ENCODE data around the gene SPDYE16. TPM values are rescaled to one million over a fixed set of nuclear protein-coding genes. Genes with fewer than 3 reads are reported as not detected.
"Not testable (repeated sequence)": the region's sequence is repeated elsewhere in the genome, so short reads cannot be mapped to it uniquely, and the experiment has no call there.

SPDYE16 gene
- total RNA-seq, 1 donor = under 0.01 TPM

DNA sequence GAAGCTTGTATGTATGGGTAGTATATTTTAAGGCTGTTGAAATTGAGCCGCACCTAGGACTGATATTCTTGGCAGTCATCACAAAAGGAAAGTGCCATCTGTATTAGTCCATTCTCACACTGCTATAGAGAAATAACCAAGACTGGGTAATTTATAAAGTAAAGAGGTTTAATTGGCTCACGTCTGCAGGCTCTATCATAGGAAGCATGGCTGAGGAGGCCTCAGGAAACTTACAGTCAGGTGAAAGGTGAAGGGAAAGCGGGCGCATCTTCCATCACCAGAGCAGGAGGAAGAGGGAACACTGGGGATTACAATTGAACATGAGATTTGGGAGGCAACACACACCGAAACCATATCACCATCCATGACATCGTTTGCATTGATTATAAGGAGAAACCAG, 8.9 kb upstream of the SPDYE16 start:
- DNase-seq (ENCODE audit: low read depth in 2 of 3, low spot score in 2 of 3) = not testable (repeated sequence)

DNA sequence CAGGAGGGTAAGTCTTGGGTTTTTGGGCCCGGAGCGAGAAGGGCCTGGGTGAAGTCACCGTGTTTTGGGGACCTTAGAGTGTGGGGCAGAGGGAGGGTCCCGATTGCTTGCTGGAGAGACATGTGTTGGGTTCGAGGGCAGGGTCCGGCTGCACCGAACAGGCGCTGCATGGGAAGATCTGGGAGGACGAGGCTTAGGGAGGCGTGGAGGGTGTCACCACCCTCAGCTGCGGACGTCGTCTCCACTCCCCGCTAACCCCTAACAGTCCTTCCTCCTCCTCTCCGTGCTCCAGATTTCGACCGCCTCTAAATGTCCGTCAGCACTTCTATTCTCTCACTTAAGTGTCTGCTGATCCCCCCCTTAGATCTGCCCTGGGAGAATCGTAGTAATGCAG, 6.8 kb upstream of the SPDYE16 start:
- not testable (repeated sequence) for DNase-seq (ENCODE audit: low read depth in 2 of 3, low spot score in 2 of 3)

DNA sequence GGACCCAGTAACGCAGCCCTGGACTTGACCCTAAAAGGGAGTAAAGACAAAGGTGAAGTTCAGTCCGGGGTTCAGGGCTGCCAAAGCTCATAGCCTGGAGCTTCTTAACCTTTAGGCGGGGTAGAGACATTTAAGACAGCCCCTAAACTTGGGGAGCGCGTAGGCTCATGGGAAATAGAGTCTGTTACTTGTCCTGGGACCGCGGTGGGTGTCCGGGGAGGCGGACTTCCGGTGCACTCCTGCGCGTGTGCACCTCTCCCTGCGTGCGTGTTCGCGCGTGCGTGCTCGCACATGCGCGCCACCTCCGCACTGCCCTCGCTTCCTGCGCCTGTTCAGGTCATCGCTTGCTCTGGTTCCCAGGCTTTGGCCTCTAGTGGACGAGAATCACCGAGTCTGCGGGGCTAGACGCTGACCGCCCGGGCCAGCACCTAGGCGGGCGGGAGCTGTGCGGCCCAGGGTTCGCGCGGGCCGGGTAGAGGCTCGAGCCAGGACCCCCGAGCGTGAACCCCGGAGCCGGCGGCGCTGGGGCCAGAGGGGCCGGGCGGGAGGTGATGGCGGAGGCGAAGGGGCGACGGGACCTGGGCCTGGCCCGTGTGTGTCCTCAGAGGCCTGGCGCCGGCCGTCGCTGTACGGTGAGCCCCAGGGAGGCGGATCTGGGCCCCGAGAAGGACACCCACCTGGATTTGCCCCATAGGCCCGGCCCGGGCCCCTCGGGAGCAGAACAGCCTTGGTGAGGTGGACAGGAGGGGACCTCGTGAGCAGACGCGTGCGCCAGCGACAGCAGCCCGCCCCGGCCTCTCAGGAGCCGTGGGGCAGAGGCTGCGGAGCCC, 6.1 kb upstream of the SPDYE16 start:
- peak; percentile 33 to 89 (median 84) for DNase-seq (ENCODE audit: low read depth in 2 of 3, low spot score in 2 of 3)

DNA sequence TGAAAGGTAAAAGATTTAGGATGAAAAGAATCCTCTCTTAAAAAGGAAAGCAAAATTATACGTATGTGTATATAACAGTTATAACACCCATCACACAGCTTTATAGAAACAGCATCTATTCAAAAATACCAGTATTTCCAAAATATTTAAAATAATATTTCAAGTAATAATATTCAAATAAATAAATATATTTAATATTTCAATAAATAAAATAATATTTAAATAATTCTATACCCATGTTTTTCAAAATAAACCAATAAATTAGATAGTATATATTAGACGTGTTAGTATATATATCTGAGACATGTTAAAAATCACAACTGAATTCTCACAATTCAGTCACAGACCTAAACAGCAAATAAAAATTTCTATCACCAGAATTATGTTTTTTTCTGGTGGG, 11.5 kb downstream of the SPDYE16 start:
- not testable (repeated sequence) for DNase-seq (ENCODE audit: low read depth in 2 of 3, low spot score in 2 of 3)

DNA sequence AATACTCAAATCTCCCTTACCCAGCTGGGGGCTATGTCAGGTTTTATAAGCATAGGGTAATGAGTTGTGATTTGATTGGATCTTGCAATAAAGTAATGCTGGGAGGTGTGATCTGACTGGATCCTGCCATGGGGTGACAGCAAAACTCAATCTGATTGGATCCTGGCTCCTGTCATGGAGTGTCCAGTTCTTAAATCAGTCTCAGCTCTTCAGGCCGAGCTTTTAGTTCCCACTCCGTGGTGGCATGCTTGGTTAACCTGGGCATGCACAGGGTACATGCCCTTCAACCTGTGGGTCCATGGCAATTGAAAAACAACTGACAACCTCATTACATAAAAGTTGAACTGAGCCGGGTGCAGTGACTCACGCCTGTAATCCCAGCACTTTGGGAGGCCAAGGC, 16.9 kb downstream of the SPDYE16 start:
- DNase-seq (ENCODE audit: low read depth in 2 of 3, low spot score in 2 of 3) = not testable (repeated sequence)

DNA sequence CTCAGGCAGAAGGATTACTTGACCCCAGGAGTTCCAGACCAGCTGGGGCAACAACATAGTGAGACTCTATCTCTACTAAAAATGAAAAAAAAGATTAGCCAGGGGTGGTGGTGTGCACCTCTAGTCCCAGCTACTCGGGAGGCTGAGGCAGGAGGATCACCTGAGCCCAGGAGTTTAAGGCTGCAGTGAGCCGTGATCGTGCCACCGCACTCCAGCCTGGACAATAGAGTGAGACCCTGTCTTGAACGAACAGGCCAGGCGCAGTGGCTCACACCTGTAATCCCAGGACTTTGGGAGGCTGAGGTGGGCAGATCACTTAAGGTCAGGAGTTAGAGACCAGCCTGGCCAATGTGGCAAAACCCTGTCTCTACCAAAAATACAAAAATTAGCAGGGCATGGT, 26.2 kb downstream of the SPDYE16 start:
- DNase-seq (ENCODE audit: low read depth in 2 of 3, low spot score in 2 of 3) = not testable (repeated sequence)

DNA sequence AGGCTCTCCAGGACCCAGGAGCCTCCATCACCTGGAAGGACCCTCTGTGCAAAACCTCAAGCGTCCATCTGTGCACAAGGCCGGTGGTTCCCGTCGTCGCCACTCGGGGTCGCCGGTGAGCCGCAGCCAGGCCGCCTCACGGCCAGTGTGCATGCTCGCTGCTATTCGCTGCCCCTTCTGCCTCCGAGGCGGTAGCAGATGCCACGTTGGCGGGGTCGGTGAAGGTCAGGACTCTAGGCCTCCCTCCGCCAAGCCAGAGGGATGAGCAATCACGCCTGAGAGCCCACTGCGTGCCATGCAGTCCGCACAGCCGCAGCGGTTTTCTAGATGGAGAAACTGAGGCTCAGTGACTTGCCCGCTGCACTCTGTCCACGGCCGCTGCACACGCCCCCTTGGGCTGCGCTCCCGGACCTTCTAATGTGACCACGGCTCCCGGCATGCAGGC, 27.1 kb downstream of the SPDYE16 start:
- peak in 1 of 3 donors; percentile 22 for DNase-seq (ENCODE audit: low read depth in 2 of 3, low spot score in 2 of 3)

DNA sequence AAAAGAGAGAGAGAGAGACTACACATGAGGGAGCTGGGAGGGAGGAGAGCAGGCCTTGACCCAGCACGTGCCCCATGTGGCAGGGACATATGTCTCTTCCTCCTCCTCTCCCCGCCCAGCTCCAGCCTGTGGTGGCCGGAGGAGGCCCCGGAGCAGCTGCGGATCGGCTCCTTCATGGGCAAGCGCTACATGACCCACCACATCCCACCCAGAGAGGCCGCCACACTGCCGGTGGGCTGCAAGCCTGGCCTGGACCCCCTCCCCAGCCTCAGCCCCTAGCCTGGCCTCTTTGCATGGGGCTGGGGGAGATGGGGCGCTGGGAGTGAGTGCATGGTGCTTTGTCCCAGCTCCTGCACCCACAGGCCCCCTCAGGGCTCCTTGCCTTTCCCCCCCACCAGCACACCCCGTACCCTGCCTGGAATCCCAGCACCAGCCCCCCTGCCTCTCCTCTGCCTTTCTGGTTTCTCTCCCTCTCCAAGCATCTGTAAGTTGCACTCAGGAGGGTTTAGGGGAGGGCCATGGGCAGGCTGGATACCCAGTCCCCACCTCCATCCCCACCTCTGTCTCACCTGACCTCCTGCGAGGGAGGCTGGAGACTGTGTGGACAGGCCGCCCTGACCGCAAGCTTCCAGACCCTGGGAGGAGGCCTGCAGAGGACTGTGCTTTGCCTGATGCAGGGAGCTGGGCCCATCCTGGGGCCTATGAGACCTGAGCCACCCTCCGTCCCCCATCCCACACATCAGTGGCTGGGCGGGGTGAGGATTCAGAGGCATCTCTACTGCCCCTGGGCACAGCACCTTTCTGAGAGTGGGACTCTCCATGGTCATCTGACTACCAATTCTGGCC, 27.9 kb downstream of the SPDYE16 start:
- DNase-seq (ENCODE audit: low read depth in 2 of 3, low spot score in 2 of 3) = no peak

DNA sequence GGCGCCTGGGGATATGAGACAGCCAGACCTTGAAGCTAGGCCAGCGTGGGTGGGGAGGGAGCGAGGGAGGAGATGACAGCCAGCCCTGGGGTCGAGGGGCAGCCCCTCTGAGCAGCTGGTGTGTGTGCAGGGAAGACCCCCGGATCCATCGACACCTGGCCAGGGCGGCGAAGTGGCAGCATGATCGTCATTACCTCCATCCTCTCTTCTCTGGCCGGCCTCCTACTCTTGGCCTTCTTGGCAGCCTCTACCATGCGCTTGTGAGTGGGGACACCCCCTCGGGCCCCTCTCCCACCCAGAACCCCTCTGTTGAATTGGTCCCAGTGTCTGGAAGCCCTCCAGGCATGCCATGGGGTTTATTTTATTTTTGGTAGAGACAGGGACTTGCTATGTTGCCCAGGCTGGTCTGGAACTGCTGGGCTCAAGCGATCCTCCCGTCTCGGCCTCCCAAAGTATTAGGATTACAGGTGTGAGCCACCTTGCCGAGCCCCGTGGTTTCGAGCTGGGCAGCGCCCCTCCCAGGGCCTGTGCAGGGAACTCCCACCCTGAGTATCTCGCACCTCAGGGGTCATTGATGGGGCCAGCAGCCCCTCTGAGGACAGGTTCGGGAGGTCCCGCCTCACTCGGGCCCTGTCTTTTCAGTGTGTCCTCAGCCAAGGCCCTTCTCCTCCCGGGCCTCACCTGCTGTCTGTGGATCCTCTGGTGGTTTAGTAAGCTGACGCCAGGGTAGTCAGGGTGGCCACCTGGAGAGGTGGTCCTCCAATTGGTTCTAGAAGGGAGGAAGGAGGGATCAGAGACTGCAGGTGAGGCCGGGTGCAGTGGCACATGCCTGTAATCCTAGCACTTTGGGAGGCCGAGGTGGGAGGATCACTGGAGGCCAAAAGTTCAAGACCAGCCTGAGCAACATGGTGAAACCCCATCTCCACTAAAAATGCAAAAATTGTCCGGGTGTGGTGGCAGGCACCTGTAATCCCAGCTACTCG, 29.0 kb downstream of the SPDYE16 start:
- DNase-seq (ENCODE audit: low read depth in 2 of 3, low spot score in 2 of 3) = no peak

DNA sequence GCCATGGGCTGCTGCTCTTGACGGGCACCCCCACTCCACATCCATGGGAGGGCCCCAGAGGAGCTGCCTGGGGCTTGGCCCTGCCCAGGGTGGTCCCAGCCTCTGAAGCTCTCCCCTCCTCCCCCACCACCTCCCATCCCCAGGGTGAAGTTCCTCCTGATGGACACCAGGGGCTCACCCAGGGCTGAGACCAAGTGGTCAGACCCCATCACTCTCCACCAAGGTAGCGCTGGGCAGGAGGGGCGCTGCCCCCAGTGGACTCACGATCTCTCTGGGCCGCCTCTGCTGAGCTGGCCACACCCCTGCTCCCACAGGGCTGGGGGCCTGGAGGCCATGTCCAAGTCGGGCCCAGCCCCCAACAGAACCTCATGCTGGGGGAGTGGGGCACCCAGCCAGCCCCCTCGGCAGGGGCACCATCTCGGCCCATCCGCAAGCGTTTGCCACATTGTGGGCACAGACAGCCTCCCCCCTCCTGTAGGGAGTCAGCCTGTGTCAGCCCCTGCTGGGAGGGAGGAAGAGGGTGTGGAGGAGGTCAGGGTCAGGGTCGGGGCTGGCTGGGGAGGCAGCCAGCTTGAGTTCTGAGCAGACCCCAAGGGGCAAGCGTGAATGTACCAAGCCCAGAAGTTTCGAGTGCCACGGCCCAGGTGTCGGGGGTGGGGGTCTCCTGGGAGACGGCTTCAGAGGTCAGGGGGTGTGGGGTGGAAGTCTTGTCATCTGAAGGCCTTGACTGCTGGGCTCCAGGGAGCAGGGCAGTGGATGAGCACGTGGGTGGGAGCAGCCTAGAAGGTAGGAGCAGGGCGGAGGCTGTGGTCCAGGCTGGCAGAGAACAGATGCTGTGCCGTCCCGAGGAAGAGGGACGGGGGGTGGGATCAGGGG, 29.9 kb downstream of the SPDYE16 start:
- no peak for DNase-seq (ENCODE audit: low read depth in 2 of 3, low spot score in 2 of 3)

DNA sequence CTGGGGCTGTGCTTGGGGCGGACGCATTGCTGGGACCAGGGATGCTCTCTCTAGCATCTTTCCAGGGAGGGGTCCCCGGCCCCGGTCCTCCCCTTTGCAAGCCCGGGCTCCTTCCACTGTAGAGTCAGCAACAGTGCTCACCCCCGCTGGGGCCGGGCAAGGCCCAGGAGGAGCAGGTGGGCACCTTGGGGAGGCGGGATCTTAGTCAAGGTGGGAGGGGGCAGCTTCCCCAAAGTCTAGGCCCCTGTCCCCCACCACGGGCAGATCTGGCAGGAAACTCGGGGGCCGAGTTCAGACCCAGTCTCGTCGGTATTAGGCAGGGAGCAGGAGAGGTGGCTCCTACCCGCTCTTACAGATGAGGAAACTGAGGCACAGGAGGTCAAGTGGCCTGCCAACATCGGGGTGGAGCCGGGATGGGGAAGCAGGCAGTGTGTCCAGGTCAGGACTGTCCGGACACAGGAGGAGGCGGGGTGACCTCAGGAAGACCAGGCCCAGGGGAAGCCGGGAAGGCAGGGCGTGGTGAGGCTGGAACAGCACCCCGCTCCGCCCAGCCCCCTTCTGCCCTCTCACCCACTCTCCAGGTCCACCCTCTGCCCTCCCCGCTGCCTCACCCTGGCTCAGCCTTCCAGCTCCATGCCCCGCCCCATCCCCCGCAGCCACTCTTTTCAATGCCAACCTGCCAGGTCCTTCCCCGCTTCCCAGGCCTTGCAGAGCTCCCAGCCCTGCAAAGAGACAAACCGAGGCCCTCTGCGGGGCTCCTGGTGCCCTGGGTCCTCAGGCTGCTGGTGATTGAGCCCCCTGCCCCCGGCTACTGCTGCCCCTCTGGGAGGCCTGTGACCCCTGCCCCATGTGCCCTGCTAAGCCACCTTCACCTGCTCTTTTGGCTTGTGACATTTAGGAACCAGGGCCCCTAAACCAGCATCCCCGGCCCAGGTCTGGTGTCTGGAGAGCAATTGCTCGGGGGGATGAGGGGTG, 30.9 kb downstream of the SPDYE16 start:
- DNase-seq (ENCODE audit: low read depth in 2 of 3, low spot score in 2 of 3) = not testable (repeated sequence)

DNA sequence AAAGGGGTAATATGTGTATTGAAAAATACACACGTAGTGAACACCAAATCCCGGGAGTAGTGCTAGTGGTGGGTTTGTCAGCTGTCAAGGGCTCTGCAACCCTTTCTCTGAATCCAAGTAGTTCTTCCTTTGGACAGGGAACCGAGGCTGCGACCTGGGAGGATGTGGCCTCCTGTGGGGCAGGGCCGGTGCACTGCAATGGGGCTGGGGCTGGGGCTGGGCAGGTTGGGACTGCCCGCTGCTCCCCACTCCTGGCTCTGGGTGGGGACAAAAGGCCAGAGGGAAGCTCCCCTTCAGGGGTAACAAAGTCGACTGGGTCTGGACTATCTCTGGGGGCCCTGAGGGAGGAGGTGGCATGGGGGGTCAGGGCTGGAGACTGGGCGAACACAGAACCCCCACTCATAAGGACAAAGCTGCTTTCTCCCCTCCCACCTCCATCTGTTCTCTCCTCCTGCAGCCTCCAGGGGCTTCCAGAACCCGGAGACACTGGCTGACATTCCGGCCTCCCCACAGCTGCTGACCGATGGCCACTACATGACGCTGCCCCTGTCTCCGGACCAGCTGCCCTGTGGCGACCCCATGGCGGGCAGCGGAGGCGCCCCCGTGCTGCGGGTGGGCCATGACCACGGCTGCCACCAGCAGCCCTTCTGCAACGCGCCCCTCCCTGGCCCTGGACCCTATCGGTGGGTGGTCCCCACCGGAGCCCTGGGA, 31.7 kb downstream of the SPDYE16 start:
- DNase-seq (ENCODE audit: low read depth in 2 of 3, low spot score in 2 of 3) = not testable (repeated sequence)

DNA sequence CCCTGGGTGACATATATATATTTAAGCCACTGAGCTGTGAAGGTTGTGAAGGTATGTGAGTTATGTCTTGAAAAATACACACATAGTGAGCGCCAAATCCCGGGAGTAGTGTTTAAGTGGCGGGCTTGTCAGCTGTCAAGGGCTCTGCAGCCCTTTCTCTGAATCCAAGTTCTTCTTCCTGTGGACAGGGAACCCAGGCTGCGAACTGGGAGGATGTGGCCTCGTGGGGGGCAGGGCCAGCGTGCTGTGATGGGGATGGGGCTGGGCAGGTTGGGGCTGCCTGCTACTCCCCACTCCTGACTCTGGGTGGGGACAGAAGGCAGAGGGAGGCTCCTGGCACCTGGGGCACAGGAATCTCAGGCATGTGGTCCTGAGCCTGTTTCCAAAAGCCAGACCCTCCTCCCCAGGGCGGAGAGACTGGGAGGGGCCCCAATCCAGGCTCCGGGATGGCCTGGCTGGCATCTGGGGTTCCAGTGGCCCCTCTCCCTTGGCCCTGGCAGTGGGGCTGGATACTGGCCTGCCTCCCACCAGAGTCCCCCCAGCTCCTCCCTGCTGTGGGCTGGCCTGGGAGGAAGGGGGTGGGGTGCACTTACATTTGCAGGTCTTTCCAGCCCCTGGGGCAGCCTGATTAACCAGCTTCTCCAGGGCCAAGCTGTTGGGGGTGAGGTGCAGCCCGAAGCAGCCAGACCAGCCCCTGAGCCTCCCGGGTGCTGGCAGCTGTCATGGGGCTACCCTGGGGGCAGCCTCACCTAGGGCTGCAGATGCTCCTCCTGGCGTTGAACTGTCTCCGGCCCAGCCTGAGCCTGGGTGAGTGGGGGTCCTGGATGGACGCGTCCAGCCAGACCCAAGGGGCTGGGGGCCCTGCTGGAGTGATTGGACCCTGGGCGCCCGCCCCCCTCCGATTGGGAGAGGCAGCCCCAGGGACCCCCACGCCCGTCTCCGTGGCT, 32.9 kb downstream of the SPDYE16 start, which contains the start of gene UPK3B:
UPK3B (plus strand) TSS at position 622 of the 947 bp plus-strand sequence; CDS start at position 723, 101 bp downstream.
- DNase-seq (ENCODE audit: low read depth in 2 of 3, low spot score in 2 of 3) = no peak

DNA sequence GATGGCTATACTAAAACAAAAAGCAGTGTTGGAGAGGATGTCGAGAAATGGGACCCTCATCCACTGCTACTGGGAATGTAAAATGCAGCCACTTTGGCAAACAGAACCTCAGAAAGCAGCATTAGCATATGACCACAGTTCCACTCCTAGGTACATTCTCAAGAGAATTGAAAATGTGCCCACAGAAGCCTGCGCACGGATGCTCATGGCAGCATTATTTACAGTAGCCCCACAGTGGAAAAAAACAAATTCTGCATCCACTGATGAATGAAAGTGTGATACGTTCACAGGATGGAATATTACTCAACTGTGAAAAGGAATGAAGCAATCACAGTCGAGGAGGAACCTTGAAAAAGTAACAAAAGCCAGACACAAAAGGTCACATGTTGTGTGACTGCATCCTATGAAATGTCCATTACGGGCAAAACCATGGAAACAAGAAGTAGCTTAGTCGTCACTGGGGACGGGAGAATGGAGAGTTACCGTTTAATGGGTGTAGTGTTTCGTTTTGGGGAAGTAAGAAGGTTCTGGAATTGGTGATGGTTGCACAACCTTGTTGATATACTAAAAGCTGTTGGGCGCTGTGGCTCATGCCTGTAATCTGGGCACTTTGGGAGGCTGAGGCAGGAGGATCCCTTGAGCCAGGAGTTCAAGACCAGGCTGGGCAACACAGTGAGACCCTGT, 35.2 kb downstream of the SPDYE16 start:
- peak in 1 of 3 donors; percentile 21 for DNase-seq (ENCODE audit: low read depth in 2 of 3, low spot score in 2 of 3)

DNA sequence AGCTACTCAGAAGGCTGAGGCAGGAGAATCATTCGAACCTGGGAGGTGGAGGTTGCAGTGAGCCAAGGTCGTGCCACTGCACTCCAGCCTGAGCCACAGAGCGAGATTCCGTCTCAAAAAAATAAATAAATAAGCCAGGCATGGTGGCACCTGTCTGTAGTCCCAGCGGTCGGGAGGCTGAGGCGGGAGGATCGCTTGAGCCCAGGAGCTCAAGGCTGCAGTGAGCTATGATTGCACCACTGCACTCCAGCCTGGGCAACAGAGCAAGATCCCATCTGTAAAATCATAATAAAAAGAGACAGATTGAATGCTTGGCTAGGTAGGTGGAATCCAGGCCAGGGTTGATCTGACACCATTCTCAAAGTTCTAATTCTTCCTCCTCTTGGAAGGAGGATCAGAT, 36.5 kb downstream of the SPDYE16 start:
- not testable (repeated sequence) for DNase-seq (ENCODE audit: low read depth in 2 of 3, low spot score in 2 of 3)

DNA sequence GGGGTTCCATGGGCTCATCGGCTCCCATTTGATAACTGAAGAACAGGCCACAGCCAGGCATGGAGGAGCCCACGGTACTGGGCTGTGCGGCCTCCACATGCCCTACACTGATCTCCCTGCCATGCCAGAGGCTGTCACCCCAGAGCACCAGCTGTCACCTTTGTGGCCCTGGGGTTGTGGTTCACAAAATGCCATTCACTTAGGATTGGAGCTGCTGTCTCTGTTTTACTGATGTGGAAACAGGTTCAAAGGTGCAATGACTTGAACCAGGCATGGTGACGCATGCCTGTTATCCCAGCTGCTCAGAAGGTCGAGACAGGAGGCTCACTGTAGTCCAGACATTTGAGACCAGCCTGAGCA, 37.0 kb downstream of the SPDYE16 start:
- DNase-seq (ENCODE audit: low read depth in 2 of 3, low spot score in 2 of 3) = no peak
